H9 (cell line): Measurements from ENCODE around the gene PRSS3. TPM values are rescaled to one million over a fixed set of nuclear protein-coding genes. Genes with fewer than 3 reads are reported as not detected.

ENCODE experiments used
- DNase-seq: peaks from one replicate; pipeline ENCODE4 v3.0.0-alpha.2; 2017
- H2AFZ ChIP-seq: one replicate; pipeline ENCODE4 v1.6.1; 2013; ENCODE audit warnings: mild to moderate bottlenecking, low read length, control low read depth, moderate library complexity
- H2AK5ac ChIP-seq: 2 replicates; pipeline ENCODE4 v1.6.1; 2013; ENCODE audit warnings: low read length, control low read depth, mixed read lengths; ENCODE audit not compliant: insufficient read length
- H2BK120ac ChIP-seq: one replicate; pipeline ENCODE4 v1.6.1; 2013; ENCODE audit warnings: low read depth, mild to moderate bottlenecking, low read length, control low read depth, inconsistent platforms; ENCODE audit not compliant: poor library complexity, severe bottlenecking
- H2BK12ac ChIP-seq: 2 replicates; pipeline ENCODE4 v1.6.1; 2013; ENCODE audit warnings: low read length, control low read depth, mixed read lengths, low read depth; ENCODE audit not compliant: insufficient read length
- H2BK15ac ChIP-seq: 2 replicates; pipeline ENCODE4 v1.6.1; 2013; ENCODE audit warnings: low read depth, low read length, control low read depth
- H2BK20ac ChIP-seq: one replicate; pipeline ENCODE4 v1.6.1; 2013; ENCODE audit warnings: low read depth, mild to moderate bottlenecking, low read length, control low read depth, inconsistent platforms; ENCODE audit not compliant: poor library complexity, severe bottlenecking
- H2BK5ac ChIP-seq: 2 replicates; pipeline ENCODE4 v1.6.1; 2013; ENCODE audit warnings: low read length, control low read depth, mixed read lengths; ENCODE audit not compliant: insufficient read length
- H3K14ac ChIP-seq: 2 replicates; pipeline ENCODE4 v1.6.1; 2013; ENCODE audit warnings: low read length, control low read depth; ENCODE audit not compliant: insufficient read depth
- H3K18ac ChIP-seq: 2 replicates; pipeline ENCODE4 v1.6.1; 2013; ENCODE audit warnings: low read depth, mild to moderate bottlenecking, mixed read lengths, low read length, control low read depth; ENCODE audit not compliant: insufficient read length
- H3K23ac ChIP-seq: 2 replicates; pipeline ENCODE4 v1.6.1; 2013; ENCODE audit warnings: low read length, control low read depth, mixed read lengths, low read depth; ENCODE audit not compliant: insufficient read length
- H3K23me2 ChIP-seq: 2 replicates; pipeline ENCODE4 v1.6.1; 2013; ENCODE audit warnings: low read depth, mild to moderate bottlenecking, mixed read lengths, low read length, control low read depth; ENCODE audit not compliant: insufficient read length, poor library complexity, severe bottlenecking
- H3K27ac ChIP-seq: 2 replicates; pipeline ENCODE4 v1.5.1; 2013; ENCODE audit warnings: low read length, control low read depth, mixed read lengths, low read depth; ENCODE audit not compliant: insufficient read length
- H3K27me3 ChIP-seq: 2 replicates; pipeline ENCODE4 v1.6.1; 2013; ENCODE audit warnings: low read length, control low read depth, inconsistent platforms; ENCODE audit not compliant: insufficient read depth
- H3K4ac ChIP-seq: 2 replicates; pipeline ENCODE4 v1.6.1; 2013; ENCODE audit warnings: low read depth, mild to moderate bottlenecking, control low read depth, inconsistent platforms, low read length, moderate library complexity
- H3K4me1 ChIP-seq: 2 replicates; pipeline ENCODE4 v1.6.1; 2013; ENCODE audit warnings: low read length, control low read depth, inconsistent platforms; ENCODE audit not compliant: insufficient read depth
- H3K4me2 ChIP-seq: 2 replicates; pipeline ENCODE4 v1.6.1; 2013; ENCODE audit warnings: low read length, control low read depth, mixed read lengths; ENCODE audit not compliant: insufficient read length, insufficient read depth
- H3K56ac ChIP-seq: 2 replicates; pipeline ENCODE4 v1.6.1; 2013; ENCODE audit warnings: low read depth, mild to moderate bottlenecking, mixed read lengths, low read length, control low read depth; ENCODE audit not compliant: insufficient read length
- H3K79me1 ChIP-seq: 2 replicates; pipeline ENCODE4 v1.6.1; 2013; ENCODE audit warnings: low read depth, mild to moderate bottlenecking, moderate library complexity, low read length, control low read depth, inconsistent platforms; ENCODE audit not compliant: insufficient read depth, poor library complexity, severe bottlenecking
- H3K79me2 ChIP-seq: 2 replicates; pipeline ENCODE4 v1.6.1; 2013; ENCODE audit warnings: low read length, control low read depth, inconsistent platforms; ENCODE audit not compliant: insufficient read depth
- H3K9ac ChIP-seq: 2 replicates; pipeline ENCODE4 v1.6.1; 2013; ENCODE audit warnings: low read length, control low read depth, mixed read lengths; ENCODE audit not compliant: insufficient read length; ENCODE audit errors: extremely low read depth
- H3K9me3 ChIP-seq: one replicate; pipeline ENCODE4 v1.6.1; 2013; ENCODE audit warnings: low read depth, low read length, inconsistent platforms; ENCODE audit not compliant: control insufficient read depth
- H3T11ph ChIP-seq: one replicate; pipeline ENCODE4 v1.6.1; 2013; ENCODE audit warnings: mild to moderate bottlenecking, low read length, control low read depth, inconsistent platforms
- H4K20me1 ChIP-seq: one replicate; pipeline ENCODE4 v1.6.1; 2013; ENCODE audit not compliant: control insufficient read depth, insufficient read length, insufficient read depth
- H4K5ac ChIP-seq: 2 replicates; pipeline ENCODE4 v1.6.1; 2013; ENCODE audit warnings: low read depth, mild to moderate bottlenecking, mixed read lengths, low read length, control low read depth; ENCODE audit not compliant: insufficient read length
- H4K8ac ChIP-seq: replicated peaks from 2 replicates; pipeline ENCODE4 v1.6.1; 2013; ENCODE audit warnings: low read length, control low read depth, mixed read lengths, low read depth; ENCODE audit not compliant: insufficient read length
- H4K91ac ChIP-seq: 2 replicates; pipeline ENCODE4 v1.6.1; 2013; ENCODE audit warnings: low read depth, mild to moderate bottlenecking, moderate library complexity, mixed read lengths, low read length, control low read depth; ENCODE audit not compliant: insufficient read length
- H3K27ac Mint-ChIP-seq, 3 experiments: 2 replicates in 2 of 3; 3 replicates in 1 of 3; pipeline ENCODE4 v1.8.0; 2020 to 2021; ENCODE audit warnings: mixed read lengths in 3 of 3, mild to moderate bottlenecking in 1 of 3, moderate library complexity in 1 of 3
- H3K27me3 Mint-ChIP-seq: 2 replicates; pipeline ENCODE4 v1.8.0; 2021; ENCODE audit warnings: low read depth, mild to moderate bottlenecking, moderate library complexity, mixed read lengths
- H3K36me3 Mint-ChIP-seq, 3 experiments: 2 replicates in 2 of 3; 3 replicates in 1 of 3; pipeline ENCODE4 v1.8.0; 2020 to 2021; ENCODE audit warnings: low read depth in 3 of 3, mixed read lengths in 3 of 3; ENCODE audit not compliant: insufficient read depth in 1 of 3
- H3K4me1 Mint-ChIP-seq, 2 experiments: 2 replicates each; pipeline ENCODE4 v1.8.0; 2020; ENCODE audit warnings: mixed read lengths in 2 of 2
- H3K4me3 Mint-ChIP-seq, 2 experiments: 2 replicates in 1 of 2; 3 replicates in 1 of 2; pipeline ENCODE4 v1.8.0; 2020 to 2021; ENCODE audit warnings: mild to moderate bottlenecking in 2 of 2, mixed read lengths in 2 of 2, moderate library complexity in 1 of 2
- H3K9me3 Mint-ChIP-seq, 2 experiments: 2 replicates in 1 of 2; 3 replicates in 1 of 2; pipeline ENCODE4 v1.8.0; 2020; ENCODE audit warnings: mild to moderate bottlenecking in 2 of 2, mixed read lengths in 2 of 2, moderate library complexity in 1 of 2
- WGBS: extraction: QIAGEN DNeasy Blood & Tissue Kit; methylation state at CpG from one replicate; pipeline ENCODE4 v1.1.7; 2013; ENCODE audit warnings: missing lambda C conversion rate, low lambda C conversion rate, mixed read lengths; ENCODE audit not compliant: insufficient read length; ENCODE audit errors: extremely low coverage; 5-methylcytosine and 5-hydroxymethylcytosine counted together
- total RNA-seq: library from RNA; stranded (reverse); gene quantifications from 2 replicates; pipeline ENCODE4 v1.2.1, GENCODE V29; 2021
- TF ChIP-seq, protein P1 (sequence below): fragments of 200-600 bp; sonication (generic); conservative IDR thresholded peaks from 3 replicates; pipeline ENCODE4 v1.8.0; 2021; ENCODE audit warnings: antibody characterized with exemption, mild to moderate bottlenecking

The PRSS3 gene
- total RNA-seq, 1 experiment from 2014 or later: not detected

DNA sequence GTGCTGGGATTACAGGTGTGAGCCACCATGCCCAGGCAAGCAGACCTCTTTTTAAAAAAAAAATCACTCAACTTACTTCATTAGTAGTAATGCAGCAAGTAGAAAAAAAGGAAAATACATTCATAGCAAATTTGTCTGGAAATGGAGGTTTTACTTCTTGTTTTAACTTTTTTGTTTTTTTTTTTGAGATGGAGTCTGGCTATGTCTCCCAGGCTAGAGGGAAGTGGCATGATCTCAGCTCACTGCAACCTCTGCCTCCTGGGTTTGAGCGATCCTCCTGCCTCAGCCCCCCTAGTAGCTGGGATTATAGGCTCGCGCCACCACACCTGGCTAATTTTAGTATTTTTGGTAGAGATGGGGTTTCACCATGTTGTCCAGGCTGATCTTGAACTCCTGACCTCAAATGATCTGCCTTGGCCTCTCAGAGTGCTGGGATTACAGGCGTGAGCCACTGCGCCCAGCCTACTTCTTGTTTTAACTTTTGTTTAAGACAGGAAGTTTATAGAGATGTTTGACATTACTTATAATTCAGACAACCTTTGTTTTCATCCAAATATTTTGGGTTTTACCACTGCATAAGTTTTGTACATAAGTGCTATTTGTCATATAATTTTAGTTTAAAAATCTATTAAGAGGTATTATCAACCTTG is 48.1 kb downstream of the PRSS3 start:
- DNase-seq: no peak
- Histone ChIP-seq H2BK5ac (no peak overlapping the region), H2BK20ac (no peak overlapping the region), H3K27ac (no peak overlapping the region), H3K4me1 (no peaks in the 10 kb centered on the region), H3K79me1 (peaks cover 21% of the 10 kb centered on the region), H3K23ac (no peak overlapping the region), H4K20me1 (no peaks in the 10 kb centered on the region), H3T11ph (no peak overlapping the region), H3K23me2 (no peaks in the 10 kb centered on the region), H3K14ac (no peak overlapping the region), H3K4me2 (no peak overlapping the region), H2BK15ac (no peak overlapping the region), H4K5ac (no peak overlapping the region), H3K27me3 (no peaks in the 10 kb centered on the region), H3K79me2 (peaks cover 25% of the 10 kb centered on the region; the same call in 1 of the 2 replicates), H2AFZ (no peak overlapping the region), H2BK12ac (no peak overlapping the region), H3K4ac (no peak overlapping the region), H4K91ac (no peak overlapping the region), H3K9ac (no peak overlapping the region), H3K9me3 (no peaks in the 10 kb centered on the region), H4K8ac (no peak overlapping the region), H2BK120ac (no peak overlapping the region), H3K18ac (no peak overlapping the region), H2AK5ac (no peak overlapping the region), H3K56ac (no peak overlapping the region)
- WGBS: no CpG with 5 or more reads among the region's 5 CpGs
- Mint-ChIP-seq H3K4me3 (no peak overlapping the region), H3K4me1 (peaks cover 0 to 2% of the 10 kb centered on the region in 2 experiments; a peak in 1 of 4 replicates), H3K27ac (no peak overlapping the region), H3K36me3 (peaks cover 0 to 22% (median 12%) of the 10 kb centered on the region in 3 experiments; a peak in 5 of 7 replicates), H3K27me3 (no peaks in the 10 kb centered on the region), H3K9me3 (no peaks in the 10 kb centered on the region)
- TF ChIP-seq, protein P1, sequence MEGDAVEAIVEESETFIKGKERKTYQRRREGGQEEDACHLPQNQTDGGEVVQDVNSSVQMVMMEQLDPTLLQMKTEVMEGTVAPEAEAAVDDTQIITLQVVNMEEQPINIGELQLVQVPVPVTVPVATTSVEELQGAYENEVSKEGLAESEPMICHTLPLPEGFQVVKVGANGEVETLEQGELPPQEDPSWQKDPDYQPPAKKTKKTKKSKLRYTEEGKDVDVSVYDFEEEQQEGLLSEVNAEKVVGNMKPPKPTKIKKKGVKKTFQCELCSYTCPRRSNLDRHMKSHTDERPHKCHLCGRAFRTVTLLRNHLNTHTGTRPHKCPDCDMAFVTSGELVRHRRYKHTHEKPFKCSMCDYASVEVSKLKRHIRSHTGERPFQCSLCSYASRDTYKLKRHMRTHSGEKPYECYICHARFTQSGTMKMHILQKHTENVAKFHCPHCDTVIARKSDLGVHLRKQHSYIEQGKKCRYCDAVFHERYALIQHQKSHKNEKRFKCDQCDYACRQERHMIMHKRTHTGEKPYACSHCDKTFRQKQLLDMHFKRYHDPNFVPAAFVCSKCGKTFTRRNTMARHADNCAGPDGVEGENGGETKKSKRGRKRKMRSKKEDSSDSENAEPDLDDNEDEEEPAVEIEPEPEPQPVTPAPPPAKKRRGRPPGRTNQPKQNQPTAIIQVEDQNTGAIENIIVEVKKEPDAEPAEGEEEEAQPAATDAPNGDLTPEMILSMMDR: no peak
